Psoas muscle (tissue), 8 donors: Measurements from ENCODE around the gene SHBG. TPM values are rescaled to one million over a fixed set of nuclear protein-coding genes. Genes with fewer than 3 reads are reported as not detected.

ENCODE experiments used
- ATAC-seq, 4 donors: fragments of 200-7000 bp; cut with Tn5 transposase; one replicate each; pipeline ENCODE4 v1.9.1; 2020; ENCODE audit warnings: moderate library complexity in 3 of 4, mild to moderate bottlenecking in 2 of 4
- DNase-seq, 2 donors: peaks; one replicate each; pipeline ENCODE4 v3.0.0-alpha.2; 2020
- H3K27ac ChIP-seq: fragments of 200-600 bp; one replicate; pipeline ENCODE4 v1.8.0; 2022
- H3K27me3 ChIP-seq, 3 donors: fragments of 200-600 bp in 1 of 3; one replicate each; pipeline versions ENCODE4 v1.6.1 to v1.8.0; 2013 to 2022; ENCODE audit warnings: low read length in 2 of 3, mild to moderate bottlenecking in 2 of 3, moderate library complexity in 1 of 3; ENCODE audit not compliant: insufficient read depth in 3 of 3
- H3K36me3 ChIP-seq, 2 donors: fragments of 200-600 bp in 1 of 2; one replicate each; pipeline versions ENCODE4 v1.6.1 to v1.8.0; 2013 to 2022; ENCODE audit warnings: low read depth in 1 of 2, mild to moderate bottlenecking in 1 of 2, moderate library complexity in 1 of 2; ENCODE audit not compliant: insufficient read depth in 1 of 2
- H3K4me1 ChIP-seq: fragments of 200-600 bp; one replicate; pipeline ENCODE4 v1.8.0; 2022
- H3K4me3 ChIP-seq: fragments of 200-600 bp; one replicate; pipeline ENCODE4 v1.8.0; 2022; ENCODE audit warnings: mild to moderate bottlenecking
- H3K9me3 ChIP-seq: fragments of 200-600 bp; one replicate; pipeline ENCODE4 v1.8.0; 2022
- CTCF ChIP-seq: fragments of 200-600 bp; IDR thresholded peaks from one replicate; pipeline ENCODE4 v1.8.0; 2022; ENCODE audit warnings: antibody characterized with exemption
- WGBS, 3 donors: extraction: QIAGEN DNeasy Blood & Tissue Kit; methylation state at CpG; one replicate each; pipeline versions ENCODE4 v1.1.6 to v1.1.7; 2013; 5-methylcytosine and 5-hydroxymethylcytosine counted together
- intact Hi-C, 2 donors: fragments of 100-400 bp; cut with DNase I; formaldehyde crosslinking; loops; one replicate each; pipeline versions ENCODE4 v1.11.0 to v1.14.2; 2022
- polyA plus RNA-seq, 3 donors: library from polyadenylated mRNA; stranded (reverse); fragments of 200-250 nt; gene quantifications; one replicate each; pipeline ENCODE4 v1.2.3, GENCODE V29; 2013
- total RNA-seq, 4 donors: library from RNA; stranded (reverse); fragmentation: NEBNext Ultra II Directional in 2 of 4; extraction: Animal tissue kit (Norgen Biotek cat#: 25700) in 2 of 4; gene quantifications; one replicate each; pipeline versions ENCODE4 v1.2.1 to v1.2.4, GENCODE V29; 2021 to 2023
- donor health status: healthy with polysubstance abuse.
- donor health status: DM: no; HTN: no; CAD: no; lungs with moderate emphysema.
- donor health status: Bipolar disorder and iron deficiency.
- donor health status: healthy.
- donor health status: DM: yes; HTN: yes; CAD: no.
- donor health status: DM: no; HTN: no; CAD: no.
- donor health status: DM: no; HTN: no; CAD: no.
- donor health status: DM: yes; HTN: yes; CAD: no.

The SHBG gene
- total and polyA plus RNA-seq, 7 donors = 0.19 to 1.6 (median 0.46) TPM

GRCh38 chr17:7589204-7589868 lies 40.6 kb upstream of the SHBG start:
- Histone ChIP-seq H3K4me1 (peaks cover 40% of the 10 kb centered on the region), H3K4me3 (peak overlapping the region; percentile 58), H3K9me3 (no peaks in the 10 kb centered on the region), H3K27ac (peak overlapping the region; percentile 69), H3K27me3 (no peaks in the 10 kb centered on the region), H3K36me3 (peaks cover 18 to 66% of the 10 kb centered on the region in 2 donors)
- intact Hi-C loops = loop anchor here in 1 of 2 donors (2.0 to 10.0 kb wide), 2 partner anchors 75 to 355 kb away; partner anchors contain the start of genes DVL2 and PHF23
- ATAC-seq (peak; percentile 78 to 90 (median 84)), DNase-seq (peak; percentile 87 to 93)
- WGBS, 3 donors = 11 to 13% (median 12%) methylated on average over 49 to 56 of the region's 56 CpGs
- TF ChIP-seq CTCF = peak; percentile 87

- peak within 1 kb of the TSS; percentile 58 for H3K4me3 ChIP-seq
- ATAC-seq = peak; percentile 16 to 28 (median 22)
- peaks cover 18 to 74% of the 10 kb centered on the region in 2 donors for H3K36me3 ChIP-seq
- DNase-seq = peak in 1 of 2 donors; percentile 47
- H3K27ac ChIP-seq = peak within 1 kb of the TSS; percentile 69
- no peak for TF ChIP-seq CTCF
- 56 to 62% (median 61%) methylated on average over 23 to 24 of the region's 24 CpGs for WGBS, 3 donors
- no peaks in the 10 kb centered on the region for H3K27me3 ChIP-seq
- H3K4me1 ChIP-seq = peaks cover 34% of the 10 kb centered on the region
- no peaks in the 10 kb centered on the region for H3K9me3 ChIP-seq
- intact Hi-C loops = loop anchor here in 1 of 2 donors (2.0 to 10.0 kb wide), 2 partner anchors 75 to 355 kb away; partner anchors contain the start of genes DVL2 and PHF23
Measured at GRCh38 chr17:7589891-7590691, 39.8 kb upstream of the SHBG start, which contains the start of gene SOX15. Gene SOX15, minus strand, starts transcription at chr17:7590094. Its CDS starts 418 bp downstream, at chr17:7589676.

- peaks cover 25 to 79% of the 10 kb centered on the region in 2 donors for H3K36me3 ChIP-seq
- no peak for TF ChIP-seq CTCF
- H3K4me1 ChIP-seq = peaks cover 28% of the 10 kb centered on the region
- ATAC-seq (peak; percentile 30 to 66 (median 54)), DNase-seq (peak in 1 of 2 donors; percentile 59)
- intact Hi-C loops = no loop called here
- H3K9me3 ChIP-seq = no peaks in the 10 kb centered on the region
- no peaks in the 10 kb centered on the region for H3K27me3 ChIP-seq
- peak overlapping the region; percentile 69 for H3K27ac ChIP-seq
- 66 to 74% (median 67%) methylated on average over 4 of the region's 4 CpGs for WGBS, 3 donors
- no peak overlapping the region for H3K4me3 ChIP-seq
Measured at GRCh38 chr17:7590743-7591142, 39.2 kb upstream of the SHBG start.

GRCh38 chr17:7591596-7591995 lies 38.3 kb upstream of the SHBG start:
- Histone ChIP-seq H3K27ac (no peak overlapping the region), H3K36me3 (peaks cover 29 to 80% of the 10 kb centered on the region in 2 donors), H3K27me3 (no peaks in the 10 kb centered on the region), H3K4me1 (peaks cover 28% of the 10 kb centered on the region), H3K9me3 (no peaks in the 10 kb centered on the region), H3K4me3 (no peak overlapping the region)
- intact Hi-C loops = no loop called here
- DNase-seq (no peak), ATAC-seq (no peak)
- no peak for TF ChIP-seq CTCF
- WGBS, 3 donors = 84 to 92% (median 87%) methylated on average over 5 of the region's 5 CpGs
